Stromal cell of bone marrow (primary cell): ENCODE data around the gene SLC1A3.
A peak's percentile ranks its signal among the peaks of the same experiment; 100 is the strongest.

Experiments
- DNase-seq: peaks from one replicate; pipeline ENCODE4 v3.0.0-alpha.2; 2012; ENCODE audit warnings: low read depth

The SLC1A3 gene

DNA sequence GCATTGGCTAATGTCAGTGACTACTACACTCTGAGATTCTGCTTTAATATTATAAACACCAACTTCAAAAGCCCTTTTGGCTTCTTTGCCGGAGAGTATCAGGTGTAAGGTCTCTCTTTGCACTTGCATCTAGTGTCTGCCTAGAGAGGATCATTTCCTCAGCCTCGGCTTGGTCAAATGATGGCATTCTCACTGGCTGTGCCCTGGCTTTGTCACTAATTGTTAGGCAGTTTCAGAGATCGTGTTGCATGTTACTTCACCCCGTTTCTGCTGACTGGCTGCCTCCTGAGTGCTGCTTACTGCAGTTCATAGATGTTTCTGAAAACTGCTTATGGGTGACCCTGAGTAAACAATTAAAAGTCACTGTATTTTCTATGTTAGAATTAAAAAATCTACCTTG is 48.8 kb downstream of the SLC1A3 start:
- DNase-seq, result peak; percentile 25

- DNase-seq, result no peak
These were observed 50.1 kb downstream of the SLC1A3 start for GRCh38 chr5:36656556-36656955.

- DNase-seq, result peak; percentile 100
These were observed 51.2 kb downstream of the SLC1A3 start for GRCh38 chr5:36657563-36657995.

GRCh38 chr5:36658038-36658756 is 51.8 kb downstream of the SLC1A3 start:
- no peak for DNase-seq

DNA sequence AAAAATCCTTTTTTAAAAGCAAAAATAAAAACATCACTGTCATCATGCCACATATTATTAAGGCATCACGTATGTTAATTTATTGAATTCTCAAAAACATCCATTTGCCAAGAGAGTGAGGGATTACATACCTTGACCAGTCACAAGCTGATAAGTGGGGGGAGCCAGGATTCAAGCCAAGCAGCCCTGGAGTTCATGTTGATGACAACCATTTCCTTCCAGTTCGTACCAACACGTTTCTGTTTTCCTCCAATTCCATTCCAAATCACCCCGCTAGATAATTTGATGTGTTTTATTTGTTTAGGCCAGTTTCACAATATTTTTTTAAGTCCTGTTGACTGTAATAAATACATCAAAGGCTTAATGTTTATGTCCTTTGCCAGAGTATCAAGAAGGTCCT is 53.0 kb downstream of the SLC1A3 start:
- no peak for DNase-seq

DNA sequence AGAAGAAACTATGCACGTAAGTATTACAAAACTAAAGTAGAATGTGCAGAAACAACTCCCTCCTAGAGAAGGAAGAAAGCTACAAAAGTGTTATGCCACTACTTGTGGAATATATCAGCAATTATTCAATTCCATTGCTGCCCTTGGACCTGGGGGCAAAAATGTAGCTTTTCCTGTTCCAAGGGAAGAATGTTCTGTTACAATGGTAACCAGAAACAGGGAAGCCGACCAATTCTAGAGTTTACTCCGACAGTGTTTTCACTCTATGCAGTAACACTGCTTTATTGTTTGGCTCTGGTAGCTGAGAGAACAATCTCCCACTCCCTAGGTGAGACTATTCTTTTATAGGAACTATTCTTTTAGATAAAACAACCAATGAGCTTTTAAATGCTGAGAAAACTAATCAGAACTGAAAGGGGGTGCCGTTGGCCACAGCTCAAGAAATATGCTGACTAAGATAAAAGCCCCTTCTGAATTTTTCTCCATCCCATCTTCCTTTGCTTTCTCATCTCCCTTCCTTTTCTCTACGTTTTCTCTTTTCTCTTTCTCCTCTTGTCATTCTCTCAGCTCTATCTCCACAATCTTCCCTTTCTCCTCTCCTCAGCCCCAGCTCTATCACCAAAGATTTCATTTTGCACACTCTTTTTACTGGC is 54.1 kb downstream of the SLC1A3 start:
- no peak for DNase-seq

DNA sequence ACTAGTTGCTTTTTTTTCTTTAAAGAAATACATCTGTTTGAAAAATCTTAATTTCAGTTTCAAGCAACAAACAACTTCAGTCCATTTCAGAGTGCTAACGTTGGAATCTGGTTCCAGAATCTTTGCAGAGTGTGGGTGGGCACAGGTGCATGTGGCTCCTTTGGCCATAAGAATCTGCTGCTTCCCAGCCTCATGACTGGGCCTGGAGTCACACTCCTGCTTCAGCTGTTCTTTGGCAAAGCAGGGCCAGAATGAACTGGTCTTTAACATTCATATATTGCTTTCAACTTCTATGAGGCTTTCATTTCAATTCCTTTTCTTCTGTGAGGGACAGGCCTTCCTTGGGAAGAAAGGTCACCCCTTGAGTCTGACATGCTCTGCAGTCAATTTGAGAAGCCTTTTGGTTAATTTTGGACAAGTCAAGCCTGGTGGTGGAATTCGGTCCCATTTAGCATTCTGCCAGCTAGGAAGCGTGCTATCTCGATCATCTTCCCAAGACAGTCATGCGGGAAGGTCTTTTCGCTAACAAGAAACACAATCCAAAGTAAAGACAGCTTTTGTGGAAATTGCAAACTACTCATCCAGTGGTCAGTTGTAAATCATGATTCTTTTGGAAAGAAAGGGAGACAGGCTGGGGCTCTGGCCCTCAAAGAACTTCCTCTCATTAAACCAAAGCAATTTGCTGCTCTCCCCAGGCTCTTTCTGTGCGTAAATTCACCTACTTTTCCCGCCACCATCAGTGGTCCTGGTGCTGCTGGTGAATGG is 55.2 kb downstream of the SLC1A3 start:
- DNase-seq, result no peak

GRCh38 chr5:36662291-36662851 is 56.0 kb downstream of the SLC1A3 start:
- DNase-seq, result no peak

- DNase-seq, result no peak
These were observed 58.4 kb downstream of the SLC1A3 start for GRCh38 chr5:36664766-36665165.

DNA sequence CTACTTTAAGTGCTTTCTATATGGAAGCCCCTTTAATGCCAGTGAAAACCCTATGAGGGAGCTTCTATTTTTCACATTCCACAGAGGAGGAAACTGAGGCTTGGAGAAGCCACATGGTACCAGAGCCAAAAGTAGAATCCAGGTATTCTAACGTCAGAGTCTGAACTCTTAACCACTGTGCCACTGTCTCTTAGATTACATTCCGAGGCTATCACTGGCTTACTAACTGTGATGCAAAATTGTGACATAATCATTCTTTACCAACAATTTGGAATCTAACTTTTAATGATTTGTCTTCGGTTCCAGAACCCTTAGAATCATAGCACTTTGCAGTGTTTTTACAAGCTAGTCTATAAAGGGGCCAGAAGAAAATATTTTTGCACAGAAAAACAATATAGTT is 59.2 kb downstream of the SLC1A3 start:
- no peak for DNase-seq

- DNase-seq, result no peak
These were observed 59.9 kb downstream of the SLC1A3 start for GRCh38 chr5:36666274-36666673.

DNA sequence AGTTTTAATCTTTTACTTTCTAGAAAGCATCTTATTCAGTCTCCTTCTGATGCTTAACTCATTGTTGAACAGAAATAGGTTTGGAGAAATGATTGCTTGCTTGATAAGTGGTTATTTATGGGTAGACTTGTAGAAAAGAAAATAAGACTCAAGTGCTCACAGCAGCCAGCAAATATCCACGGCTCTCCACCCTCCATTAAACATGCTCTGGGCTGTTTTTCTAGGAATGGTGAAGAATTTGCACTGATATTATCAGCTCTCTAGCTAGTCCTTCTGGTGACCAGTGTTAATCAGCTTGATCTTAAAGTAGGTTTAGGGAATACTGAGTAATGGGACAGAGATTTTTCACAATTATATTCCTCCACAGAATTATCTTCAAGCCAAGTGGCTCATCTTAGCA is 60.6 kb downstream of the SLC1A3 start:
- DNase-seq, result no peak

GRCh38 chr5:36667824-36668223 is 61.4 kb downstream of the SLC1A3 start:
- DNase-seq, result no peak

- DNase-seq, result no peak
These were observed 62.7 kb downstream of the SLC1A3 start for GRCh38 chr5:36669015-36669651.

GRCh38 chr5:36670548-36670947 is 64.1 kb downstream of the SLC1A3 start:
- DNase-seq, result no peak

- no peak for DNase-seq
These were observed 68.9 kb downstream of the SLC1A3 start for GRCh38 chr5:36675282-36675681.

DNA sequence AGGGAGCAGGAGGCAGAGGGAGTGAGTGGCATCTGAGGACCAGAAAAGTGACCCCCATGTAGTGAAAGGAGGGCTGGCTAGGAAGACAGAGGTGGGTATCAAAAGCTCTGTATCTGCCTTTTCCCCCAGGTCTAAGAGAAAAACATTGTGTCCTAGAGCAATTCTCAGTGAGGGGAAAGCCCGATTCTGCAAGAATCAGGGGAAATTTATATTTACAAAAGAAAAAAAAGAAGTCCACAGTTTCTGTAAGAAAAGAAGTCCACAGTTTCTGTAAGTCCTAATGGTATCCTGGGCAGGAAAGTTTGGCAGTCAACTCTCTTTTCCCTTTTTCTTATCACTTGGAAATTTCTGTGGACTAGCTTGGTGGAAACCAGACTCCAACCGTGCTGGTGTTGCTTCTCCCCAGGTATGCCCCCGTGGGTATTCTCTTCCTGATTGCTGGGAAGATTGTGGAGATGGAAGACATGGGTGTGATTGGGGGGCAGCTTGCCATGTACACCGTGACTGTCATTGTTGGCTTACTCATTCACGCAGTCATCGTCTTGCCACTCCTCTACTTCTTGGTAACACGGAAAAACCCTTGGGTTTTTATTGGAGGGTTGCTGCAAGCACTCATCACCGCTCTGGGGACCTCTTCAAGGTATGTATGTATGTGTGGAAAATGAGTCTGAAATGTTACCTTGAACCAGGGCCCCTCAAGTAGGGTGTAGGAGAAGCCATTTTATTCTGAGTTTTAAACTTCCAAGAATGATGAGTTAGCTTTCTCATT is 73.0 kb downstream of the SLC1A3 start:
- no peak for DNase-seq

GRCh38 chr5:36680066-36680465 is 73.7 kb downstream of the SLC1A3 start:
- DNase-seq, result no peak

DNA sequence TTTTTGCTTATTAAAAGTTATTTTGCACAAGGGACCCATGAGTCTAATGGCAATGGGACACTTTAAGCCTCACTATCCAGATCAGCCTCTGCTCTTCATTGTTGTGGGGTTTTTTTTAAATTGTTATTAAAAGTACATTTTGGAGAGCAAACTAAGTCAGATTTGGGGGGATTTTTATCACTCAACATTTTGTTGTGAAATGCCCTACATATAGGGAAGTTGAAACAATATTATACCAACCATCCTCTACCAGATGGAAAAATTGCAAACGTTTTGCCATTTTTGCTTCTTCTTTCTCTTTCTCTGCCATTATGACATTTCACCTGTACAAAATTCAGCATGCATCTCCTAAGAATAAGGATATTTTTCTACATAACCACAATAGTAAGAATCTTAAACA is 75.3 kb downstream of the SLC1A3 start:
- DNase-seq, result no peak

DNA sequence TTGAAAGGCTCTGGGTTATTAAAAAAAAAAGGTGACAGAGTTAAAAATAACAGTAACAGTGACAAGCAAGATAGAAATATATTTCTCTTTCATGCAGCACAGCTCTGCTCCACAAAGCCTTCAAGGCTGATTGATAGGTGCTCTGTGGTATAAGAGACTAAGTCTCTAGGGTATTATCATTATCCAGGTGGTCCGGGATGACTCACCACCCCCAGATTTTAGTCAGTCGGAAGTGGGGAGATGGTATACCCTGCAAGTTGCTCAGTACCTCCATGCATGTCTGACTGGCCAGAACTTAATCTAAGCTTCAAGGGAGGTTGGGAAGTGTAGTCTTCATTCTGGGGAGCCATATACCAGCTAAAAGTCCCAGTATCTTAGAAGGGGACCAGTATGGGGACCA is 76.1 kb downstream of the SLC1A3 start:
- no peak for DNase-seq

DNA sequence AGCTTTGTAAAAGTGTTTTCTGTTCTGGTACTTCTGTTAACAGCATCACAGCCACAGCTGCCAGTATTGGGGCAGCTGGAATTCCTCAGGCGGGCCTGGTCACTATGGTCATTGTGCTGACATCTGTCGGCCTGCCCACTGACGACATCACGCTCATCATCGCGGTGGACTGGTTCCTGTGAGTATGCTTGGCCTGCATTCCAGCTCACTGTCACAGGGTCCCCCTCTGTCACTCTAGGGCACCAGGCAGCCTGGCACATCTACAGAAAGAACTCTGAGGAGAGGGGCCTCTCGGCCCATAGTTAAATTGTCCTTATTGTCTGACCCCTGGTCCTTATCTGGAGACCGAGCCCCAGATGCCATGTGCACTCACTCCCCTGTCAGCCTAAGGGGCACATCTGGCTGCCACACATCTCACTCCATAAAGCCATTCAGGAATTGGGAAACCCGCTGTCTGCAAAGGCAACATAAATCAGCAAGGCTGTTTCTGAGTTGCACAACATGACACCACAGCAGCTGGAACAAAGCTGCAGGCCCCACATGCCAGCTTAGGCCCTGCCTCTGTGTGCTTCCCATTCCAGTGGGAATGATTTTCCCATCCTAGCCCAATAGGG is 77.5 kb downstream of the SLC1A3 start:
- no peak for DNase-seq
